Measurements from ENCODE around the gene VSTM4. TPM values are rescaled to one million over a fixed set of nuclear protein-coding genes. Genes with fewer than 3 reads are reported as not detected.

VSTM4 gene
- total and polyA plus RNA-seq, 9 of the 15 experiments (the other 6 are each of a cell fraction or from before 2014, with no cell fraction given) = 1.0 to 7.9 (median 3.0) TPM

DNA sequence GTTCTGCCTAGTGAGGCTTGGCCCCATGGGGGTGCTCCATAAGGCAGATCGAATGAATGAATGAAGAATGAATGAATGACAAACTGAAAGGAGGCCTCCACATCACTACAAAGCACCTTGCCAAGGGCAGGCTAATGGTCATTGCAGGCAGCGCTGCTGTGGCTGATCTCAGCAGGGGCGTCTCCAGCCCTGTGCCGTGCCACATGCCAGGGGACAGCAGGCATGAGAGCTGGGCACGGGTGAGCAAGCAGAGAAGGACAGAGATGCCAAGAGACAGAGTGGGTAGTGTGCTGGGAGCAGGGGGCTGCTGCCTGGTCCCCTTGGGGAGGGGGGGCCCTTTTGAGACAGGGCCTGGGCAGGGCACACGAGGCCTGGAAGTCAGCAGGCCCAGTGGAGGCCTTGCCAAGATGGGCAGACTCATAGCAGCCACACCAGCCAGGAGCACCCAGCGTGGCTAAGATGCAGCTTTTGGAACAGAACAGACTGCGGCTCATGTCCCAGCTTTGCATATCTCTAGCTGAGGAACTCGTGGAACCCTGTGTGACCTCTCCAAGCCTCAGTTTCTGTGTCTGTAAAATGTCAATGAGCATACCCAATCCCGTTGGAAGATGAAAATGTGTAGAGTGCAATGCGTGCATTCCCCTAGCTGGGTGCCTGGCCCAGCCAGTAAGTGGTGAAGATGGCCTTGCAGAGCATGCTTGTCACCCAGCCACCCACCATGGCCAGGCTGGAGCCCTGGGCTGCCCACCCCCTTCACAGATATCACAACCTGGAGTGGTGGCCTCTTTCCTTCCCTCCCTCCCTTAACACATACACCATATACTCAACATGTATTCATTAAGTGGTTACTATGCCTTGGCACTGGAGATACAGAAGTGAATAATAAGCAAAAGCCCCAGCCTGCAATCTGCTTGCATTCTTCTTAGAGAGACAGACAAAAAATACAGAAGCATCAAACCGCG is 114.6 kb downstream of the VSTM4 start:
- H3K9me3 ChIP-seq (replicated peaks; ENCODE audit: control insufficient read depth, insufficient read depth, low read depth, low read length) = no peaks in the 10 kb centered on the region
- in situ Hi-C loops (cut with MboI) (no loop called here), intact Hi-C loops (cut with micrococcal nuclease) (loop anchor here (5.0 kb wide), 1 partner anchor 162 kb away; no protein-coding TSS in a partner anchor)
- no peaks in the 10 kb centered on the region for H3K79me2 ChIP-seq (ENCODE audit: control insufficient read depth, insufficient read depth, low read length)
- no TSS peak for BruUV-seq (replicated peaks)
- H3K4me2 ChIP-seq (ENCODE audit: insufficient read depth, low read length) = peak overlapping the region; percentile 39; the same call in 1 of the 2 replicates
- H3K27me3 ChIP-seq (ENCODE audit: control insufficient read depth in 2 of 2, insufficient read depth in 2 of 2, low read length in 2 of 2) = peaks cover 0 to 9% of the 10 kb centered on the region in 2 experiments; a peak in 1 of 5 replicates
- ATAC-seq = peak; percentile 50
- ChIA-PET POLR2A (interaction anchor here (0.6 to 1.3 kb wide), 3 partner anchors 9 to 276 kb away, joined by 3 read pairs; no protein-coding TSS in a partner anchor), CTCF (ENCODE audit: low intra/inter-chr PET ratio) (interaction anchor here (1.7 kb wide), 1 partner anchor 19 kb away, joined by 8 read pairs; no protein-coding TSS in a partner anchor)
- H3K9ac ChIP-seq (ENCODE audit: insufficient read depth in 1 of 2, low read depth in 2 of 2, low read length in 2 of 2) = peak overlapping the region in 1 of 2 experiments; percentile 76; a peak in 2 of 4 replicates
- no peaks in the 10 kb centered on the region for H4K20me1 ChIP-seq (replicated peaks; ENCODE audit: control insufficient read depth, insufficient read depth, low read length)
- H2AFZ ChIP-seq (ENCODE audit: low read depth, low read length) = peak overlapping the region; percentile 66
- no peak overlapping the region for H3K4me3 ChIP-seq
- FAIRE-seq = no peak
- no peaks in the 10 kb centered on the region for H3K9me1 ChIP-seq (ENCODE audit: control insufficient read depth, insufficient read depth, low read length)
- no peak overlapping the region for H3K27ac ChIP-seq (ENCODE audit: extremely low read depth, low read depth, low read length)
- 20% methylated on average over 13 of the region's 13 CpGs for WGBS (ENCODE audit: insufficient coverage, low coverage, missing lambda C conversion rate)
- TF ChIP-seq ZNF586 (CRISPR knock-in tag; conservative IDR thresholded peaks at IDR 0.05) = no peak
- TF ChIP-seq, protein P1, sequence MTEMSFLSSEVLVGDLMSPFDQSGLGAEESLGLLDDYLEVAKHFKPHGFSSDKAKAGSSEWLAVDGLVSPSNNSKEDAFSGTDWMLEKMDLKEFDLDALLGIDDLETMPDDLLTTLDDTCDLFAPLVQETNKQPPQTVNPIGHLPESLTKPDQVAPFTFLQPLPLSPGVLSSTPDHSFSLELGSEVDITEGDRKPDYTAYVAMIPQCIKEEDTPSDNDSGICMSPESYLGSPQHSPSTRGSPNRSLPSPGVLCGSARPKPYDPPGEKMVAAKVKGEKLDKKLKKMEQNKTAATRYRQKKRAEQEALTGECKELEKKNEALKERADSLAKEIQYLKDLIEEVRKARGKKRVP (CRISPR knock-in tag; IDR thresholded peaks at IDR 0.05) = no peak
- 0 out of 2 replicates have a peak, but pooled peaks have one; percentile 30 for TF ChIP-seq LCOR (CRISPR knock-in tag; IDR thresholded peaks at IDR 0.05)
- TF ChIP-seq ZNF24 (IDR thresholded peaks at IDR 0.05) = peak; percentile 68; the same call in 1 of the 2 replicates
- H3K36me3 ChIP-seq (ENCODE audit: control insufficient read depth, insufficient read depth, low read length) = no peaks in the 10 kb centered on the region
- H3K4me1 ChIP-seq (replicated peaks in 1 of 2; ENCODE audit: control insufficient read depth in 2 of 2, insufficient read depth in 2 of 2, low read length in 2 of 2) = peaks cover 11 to 19% of the 10 kb centered on the region in 2 experiments
- DNase-seq (ENCODE audit: extremely low read depth in 1 of 4, low spot score in 3 of 4) = no peak
